Nephron progenitor cell (in vitro differentiated cells): ENCODE data around the gene KPNA6.

Source experiments
- DNase-seq: peaks from one replicate; pipeline ENCODE4 v3.0.0; 2021
- H3K27ac Mint-ChIP-seq: 2 replicates; pipeline ENCODE4 v1.8.0; 2021; ENCODE audit warnings: mild to moderate bottlenecking, moderate library complexity, mixed read lengths
- H3K27me3 Mint-ChIP-seq: 2 replicates; pipeline ENCODE4 v1.8.0; 2021; ENCODE audit warnings: mild to moderate bottlenecking, low read depth, mixed read lengths; ENCODE audit not compliant: poor library complexity
- H3K36me3 Mint-ChIP-seq: 2 replicates; pipeline ENCODE4 v1.8.0; 2021; ENCODE audit warnings: low read depth, mixed read lengths
- H3K4me1 Mint-ChIP-seq: 2 replicates; pipeline ENCODE4 v1.8.0; 2021; ENCODE audit warnings: mixed read lengths
- H3K4me3 Mint-ChIP-seq: 2 replicates; pipeline ENCODE4 v1.8.0; 2021; ENCODE audit warnings: mild to moderate bottlenecking, moderate library complexity, mixed read lengths
- H3K9me3 Mint-ChIP-seq: 2 replicates; pipeline ENCODE4 v1.8.0; 2021; ENCODE audit warnings: mild to moderate bottlenecking, moderate library complexity, mixed read lengths
- CTCF ChIP-seq: fragments of 200-600 bp; sonication (generic); IDR thresholded peaks from 2 replicates; pipeline ENCODE4 v1.5.0; 2021; ENCODE audit warnings: antibody characterized with exemption

KPNA6 gene

GRCh38 chr1:32195531-32195930, 87.7 kb downstream of the KPNA6 start:
- H3K4me1 Mint-ChIP-seq, result peaks cover 32% of the 10 kb centered on the region
- H3K9me3 Mint-ChIP-seq, result no peaks in the 10 kb centered on the region
- TF ChIP-seq CTCF, result no peak
- H3K27ac Mint-ChIP-seq, result no peak overlapping the region
- H3K36me3 Mint-ChIP-seq, result peaks cover 50% of the 10 kb centered on the region
- no peak for DNase-seq
- peaks cover 5% of the 10 kb centered on the region for H3K27me3 Mint-ChIP-seq
- H3K4me3 Mint-ChIP-seq, result no peak overlapping the region

DNA sequence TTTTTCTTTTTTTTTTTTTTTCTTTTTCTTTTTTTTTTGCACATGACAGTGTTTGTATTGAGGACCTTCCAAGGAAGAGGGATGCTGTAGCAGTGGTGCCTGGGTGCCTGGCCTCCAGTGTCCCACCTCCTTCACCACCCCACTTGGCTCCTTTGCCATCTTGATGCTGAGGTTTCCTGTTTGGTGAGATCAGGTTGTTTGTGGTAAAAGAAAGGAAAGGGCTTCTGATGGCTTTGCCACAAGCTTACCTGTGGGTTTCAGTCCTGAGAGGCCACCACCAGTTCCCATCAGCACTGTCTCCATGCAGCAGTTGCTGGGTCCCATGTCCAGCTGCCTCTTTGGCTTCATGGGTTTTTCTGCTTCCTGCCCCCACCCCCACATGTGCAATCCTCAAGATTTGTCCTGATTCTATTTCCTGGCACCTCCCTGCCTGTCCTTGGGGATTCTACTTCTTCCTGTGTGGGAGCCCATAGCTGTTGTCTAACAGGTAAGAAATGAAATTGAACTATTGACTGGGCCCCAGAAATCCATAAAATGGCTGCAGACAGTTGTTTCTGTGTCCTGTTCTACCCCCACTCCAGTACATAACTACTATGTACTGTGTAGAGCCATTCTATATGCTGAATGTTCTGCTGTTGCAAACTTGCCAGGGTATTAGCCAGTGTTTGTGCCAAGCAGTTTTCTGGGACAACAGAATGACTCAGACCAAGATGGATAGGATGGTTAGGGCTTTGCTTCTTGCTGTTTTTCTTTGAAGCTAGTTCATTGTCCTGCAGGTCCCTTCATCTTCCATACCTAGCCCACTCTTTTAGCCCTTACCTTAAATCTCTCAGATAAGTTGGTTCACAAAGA, 88.3 kb downstream of the KPNA6 start:
- Mint-ChIP-seq H3K9me3 (no peaks in the 10 kb centered on the region), H3K4me3 (no peak overlapping the region), H3K27me3 (peaks cover 5% of the 10 kb centered on the region), H3K27ac (peak overlapping the region; percentile 64), H3K36me3 (peaks cover 48% of the 10 kb centered on the region), H3K4me1 (peaks cover 33% of the 10 kb centered on the region)
- TF ChIP-seq CTCF, result no peak
- no peak for DNase-seq

- Mint-ChIP-seq H3K27me3 (peaks cover 5% of the 10 kb centered on the region), H3K27ac (peak overlapping the region; percentile 80), H3K36me3 (peaks cover 39% of the 10 kb centered on the region), H3K9me3 (no peaks in the 10 kb centered on the region), H3K4me3 (no peak overlapping the region), H3K4me1 (peaks cover 41% of the 10 kb centered on the region)
- no peak for DNase-seq
- no peak for TF ChIP-seq CTCF
Measured at GRCh38 chr1:32197074-32197473, 89.2 kb downstream of the KPNA6 start.

- H3K27me3 Mint-ChIP-seq, result peaks cover 5% of the 10 kb centered on the region
- no peak for TF ChIP-seq CTCF
- peaks cover 34% of the 10 kb centered on the region for H3K36me3 Mint-ChIP-seq
- H3K4me1 Mint-ChIP-seq, result peaks cover 49% of the 10 kb centered on the region
- no peak for DNase-seq
- no peak overlapping the region for H3K4me3 Mint-ChIP-seq
- H3K9me3 Mint-ChIP-seq, result no peaks in the 10 kb centered on the region
- H3K27ac Mint-ChIP-seq, result peak overlapping the region; percentile 80
Measured at GRCh38 chr1:32197837-32198236, 90.0 kb downstream of the KPNA6 start.

DNA sequence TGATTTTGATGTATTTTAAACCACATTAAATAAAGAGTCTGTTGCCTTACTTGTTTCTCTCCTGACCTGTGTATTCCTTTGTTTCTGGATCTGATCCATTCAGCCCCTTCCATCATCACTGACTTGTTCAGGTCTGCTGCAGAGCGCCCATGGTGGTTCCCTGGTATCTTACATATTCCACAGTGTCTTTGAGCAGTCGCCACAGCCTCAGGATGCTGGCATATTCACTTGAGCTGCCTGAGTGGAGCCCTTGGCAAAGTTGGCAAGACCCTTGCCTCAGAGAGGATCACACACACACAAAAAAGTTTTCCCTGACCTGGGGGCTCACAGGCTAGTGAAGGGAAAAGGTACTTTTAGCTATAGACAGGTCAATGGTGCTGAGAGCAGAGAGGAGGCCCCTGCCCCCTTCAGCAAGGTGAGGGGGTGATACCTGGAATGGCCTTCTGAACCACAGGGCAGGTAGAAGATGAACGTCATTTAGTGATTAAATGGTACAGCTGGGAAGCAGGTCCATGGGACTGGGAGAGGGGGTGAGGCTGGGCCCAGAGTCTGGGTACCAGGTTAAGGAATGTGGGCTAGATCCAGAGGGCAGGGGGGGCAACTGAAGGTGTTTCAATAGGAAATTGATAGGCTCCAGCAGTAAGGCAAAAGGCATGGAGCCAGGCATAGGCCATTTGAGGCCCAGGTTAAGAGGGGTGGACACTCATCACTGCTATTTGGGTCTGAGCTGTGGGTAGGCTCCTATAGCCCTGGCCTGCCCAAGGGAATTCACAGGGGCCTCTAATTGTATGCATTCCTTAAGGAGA, 90.6 kb downstream of the KPNA6 start:
- Mint-ChIP-seq H3K9me3 (no peaks in the 10 kb centered on the region), H3K4me3 (peak overlapping the region; percentile 56), H3K4me1 (peaks cover 53% of the 10 kb centered on the region), H3K27me3 (peaks cover 5% of the 10 kb centered on the region), H3K27ac (peak overlapping the region; percentile 67), H3K36me3 (peaks cover 28% of the 10 kb centered on the region)
- no peak for TF ChIP-seq CTCF
- no peak for DNase-seq
